Body of pancreas (tissue), 4 donors: ENCODE results near the gene TSR1.

Experiments used
- POLR2A ChIP-seq, 3 donors: fragments of 450-650 bp; IDR thresholded peaks; one replicate each; pipeline ENCODE4 v1.6.1; 2016; ENCODE audit warnings: antibody characterized with exemption in 3 of 3, mild to moderate bottlenecking in 2 of 3
- TF ChIP-seq, protein P1 (sequence below), 7 experiments: fragments of 450-650 bp in 4 of 7; fragments of 200-600 bp in 3 of 7; sonication (generic) in 3 of 7; IDR thresholded peaks; one replicate each; pipeline ENCODE4 v1.5.1; 2016 to 2019; ENCODE audit warnings: antibody characterized with exemption in 7 of 7

DNA sequence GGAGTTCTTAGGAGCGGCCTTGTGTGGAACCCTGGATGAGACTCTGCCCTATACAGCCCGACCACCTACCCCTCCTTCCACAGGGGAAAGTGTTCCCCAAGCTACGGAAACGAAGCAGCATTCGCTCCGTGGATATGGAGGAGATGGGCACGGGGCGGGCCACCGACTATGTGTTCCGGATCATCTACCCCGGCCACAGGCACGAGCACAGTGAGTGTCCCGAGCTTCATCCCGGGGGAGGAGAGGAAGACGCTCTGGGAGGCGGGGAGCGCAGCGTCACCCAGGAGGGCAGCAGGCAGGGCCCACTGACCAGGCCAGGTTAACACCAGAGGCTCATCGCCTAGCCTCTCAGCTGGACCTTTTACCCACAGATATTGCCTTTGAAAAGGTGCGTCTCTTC, 28.9 kb upstream of the TSR1 start:
- TF ChIP-seq, protein P1, sequence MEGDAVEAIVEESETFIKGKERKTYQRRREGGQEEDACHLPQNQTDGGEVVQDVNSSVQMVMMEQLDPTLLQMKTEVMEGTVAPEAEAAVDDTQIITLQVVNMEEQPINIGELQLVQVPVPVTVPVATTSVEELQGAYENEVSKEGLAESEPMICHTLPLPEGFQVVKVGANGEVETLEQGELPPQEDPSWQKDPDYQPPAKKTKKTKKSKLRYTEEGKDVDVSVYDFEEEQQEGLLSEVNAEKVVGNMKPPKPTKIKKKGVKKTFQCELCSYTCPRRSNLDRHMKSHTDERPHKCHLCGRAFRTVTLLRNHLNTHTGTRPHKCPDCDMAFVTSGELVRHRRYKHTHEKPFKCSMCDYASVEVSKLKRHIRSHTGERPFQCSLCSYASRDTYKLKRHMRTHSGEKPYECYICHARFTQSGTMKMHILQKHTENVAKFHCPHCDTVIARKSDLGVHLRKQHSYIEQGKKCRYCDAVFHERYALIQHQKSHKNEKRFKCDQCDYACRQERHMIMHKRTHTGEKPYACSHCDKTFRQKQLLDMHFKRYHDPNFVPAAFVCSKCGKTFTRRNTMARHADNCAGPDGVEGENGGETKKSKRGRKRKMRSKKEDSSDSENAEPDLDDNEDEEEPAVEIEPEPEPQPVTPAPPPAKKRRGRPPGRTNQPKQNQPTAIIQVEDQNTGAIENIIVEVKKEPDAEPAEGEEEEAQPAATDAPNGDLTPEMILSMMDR (IDR thresholded peaks at IDR 0.05), result no peak
- TF ChIP-seq POLR2A (IDR thresholded peaks at IDR 0.05), result no peak
